Psoas muscle (tissue), 8 donors: ENCODE data around the gene PRKCA. TPM values are rescaled to one million over a fixed set of nuclear protein-coding genes. Genes with fewer than 3 reads are reported as not detected.

Source experiments
- ATAC-seq, 4 donors: fragments of 200-7000 bp; cut with Tn5 transposase; one replicate each; pipeline ENCODE4 v1.9.1; 2020; ENCODE audit warnings: moderate library complexity in 3 of 4, mild to moderate bottlenecking in 2 of 4
- DNase-seq, 2 donors: peaks; one replicate each; pipeline ENCODE4 v3.0.0-alpha.2; 2020
- H3K27ac ChIP-seq: fragments of 200-600 bp; one replicate; pipeline ENCODE4 v1.8.0; 2022
- H3K27me3 ChIP-seq, 3 donors: fragments of 200-600 bp in 1 of 3; one replicate each; pipeline versions ENCODE4 v1.6.1 to v1.8.0; 2013 to 2022; ENCODE audit warnings: low read length in 2 of 3, mild to moderate bottlenecking in 2 of 3, moderate library complexity in 1 of 3; ENCODE audit not compliant: insufficient read depth in 3 of 3
- H3K36me3 ChIP-seq, 2 donors: fragments of 200-600 bp in 1 of 2; one replicate each; pipeline versions ENCODE4 v1.6.1 to v1.8.0; 2013 to 2022; ENCODE audit warnings: low read depth in 1 of 2, mild to moderate bottlenecking in 1 of 2, moderate library complexity in 1 of 2; ENCODE audit not compliant: insufficient read depth in 1 of 2
- H3K4me1 ChIP-seq: fragments of 200-600 bp; one replicate; pipeline ENCODE4 v1.8.0; 2022
- H3K4me3 ChIP-seq: fragments of 200-600 bp; one replicate; pipeline ENCODE4 v1.8.0; 2022; ENCODE audit warnings: mild to moderate bottlenecking
- H3K9me3 ChIP-seq: fragments of 200-600 bp; one replicate; pipeline ENCODE4 v1.8.0; 2022
- CTCF ChIP-seq: fragments of 200-600 bp; IDR thresholded peaks from one replicate; pipeline ENCODE4 v1.8.0; 2022; ENCODE audit warnings: antibody characterized with exemption
- WGBS, 3 donors: extraction: QIAGEN DNeasy Blood & Tissue Kit; methylation state at CpG; one replicate each; pipeline versions ENCODE4 v1.1.6 to v1.1.7; 2013; 5-methylcytosine and 5-hydroxymethylcytosine counted together
- intact Hi-C, 2 donors: fragments of 100-400 bp; cut with DNase I; formaldehyde crosslinking; loops; one replicate each; pipeline versions ENCODE4 v1.11.0 to v1.14.2; 2022
- polyA plus RNA-seq, 3 donors: library from polyadenylated mRNA; stranded (reverse); fragments of 200-250 nt; gene quantifications; one replicate each; pipeline ENCODE4 v1.2.3, GENCODE V29; 2013
- total RNA-seq, 4 donors: library from RNA; stranded (reverse); fragmentation: NEBNext Ultra II Directional in 2 of 4; extraction: Animal tissue kit (Norgen Biotek cat#: 25700) in 2 of 4; gene quantifications; one replicate each; pipeline versions ENCODE4 v1.2.1 to v1.2.4, GENCODE V29; 2021 to 2023
- donor health status: healthy with polysubstance abuse.
- donor health status: DM: no; HTN: no; CAD: no; lungs with moderate emphysema.
- donor health status: Bipolar disorder and iron deficiency.
- donor health status: healthy.
- donor health status: DM: yes; HTN: yes; CAD: no.
- donor health status: DM: no; HTN: no; CAD: no.
- donor health status: DM: no; HTN: no; CAD: no.
- donor health status: DM: yes; HTN: yes; CAD: no.

PRKCA gene
- total and polyA plus RNA-seq, 7 donors = 0.35 to 15.5 (median 8.2) TPM

GRCh38 chr17:66337268-66337667, 34.9 kb downstream of the PRKCA start:
- Histone ChIP-seq H3K27me3 (no peaks in the 10 kb centered on the region), H3K36me3 (no peaks in the 10 kb centered on the region), H3K9me3 (no peaks in the 10 kb centered on the region), H3K27ac (no peak overlapping the region), H3K4me3 (no peak overlapping the region), H3K4me1 (peaks cover 30% of the 10 kb centered on the region)
- intact Hi-C loops = no loop called here
- TF ChIP-seq CTCF = no peak
- no peak for DNase-seq
- 63 to 83% (median 63%) methylated on average over 6 of the region's 6 CpGs for WGBS, 3 donors
- no peak for ATAC-seq

GRCh38 chr17:66337866-66338485, 35.6 kb downstream of the PRKCA start:
- Histone ChIP-seq H3K4me3 (no peak overlapping the region), H3K9me3 (no peaks in the 10 kb centered on the region), H3K27ac (no peak overlapping the region), H3K36me3 (no peaks in the 10 kb centered on the region), H3K4me1 (peaks cover 30% of the 10 kb centered on the region), H3K27me3 (no peaks in the 10 kb centered on the region)
- 33 to 51% (median 37%) methylated on average over 6 of the region's 6 CpGs for WGBS, 3 donors
- intact Hi-C loops = no loop called here
- no peak for DNase-seq
- ATAC-seq = no peak
- TF ChIP-seq CTCF = no peak

GRCh38 chr17:66338937-66339336, 36.5 kb downstream of the PRKCA start:
- DNase-seq (no peak), ATAC-seq (no peak)
- H3K9me3 ChIP-seq = no peaks in the 10 kb centered on the region
- no peak overlapping the region for H3K27ac ChIP-seq
- H3K4me1 ChIP-seq = peaks cover 30% of the 10 kb centered on the region
- no peaks in the 10 kb centered on the region for H3K27me3 ChIP-seq
- no peaks in the 10 kb centered on the region for H3K36me3 ChIP-seq
- intact Hi-C loops = no loop called here
- H3K4me3 ChIP-seq = peak overlapping the region; percentile 5
- no peak for TF ChIP-seq CTCF
- WGBS, 3 donors = 66 to 93% (median 67%) methylated on average over 4 of the region's 4 CpGs

- no peaks in the 10 kb centered on the region for H3K36me3 ChIP-seq
- no peaks in the 10 kb centered on the region for H3K9me3 ChIP-seq
- DNase-seq (no peak), ATAC-seq (no peak)
- 16 to 33% (median 18%) methylated on average over 1 of the region's 1 CpG for WGBS, 3 donors
- H3K27ac ChIP-seq = no peak overlapping the region
- peak overlapping the region; percentile 5 for H3K4me3 ChIP-seq
- H3K4me1 ChIP-seq = peaks cover 30% of the 10 kb centered on the region
- intact Hi-C loops = no loop called here
- no peak for TF ChIP-seq CTCF
- no peaks in the 10 kb centered on the region for H3K27me3 ChIP-seq
Measured at GRCh38 chr17:66339561-66339960, 37.1 kb downstream of the PRKCA start.

GRCh38 chr17:66340720-66341119, 38.3 kb downstream of the PRKCA start:
- Histone ChIP-seq H3K27me3 (no peaks in the 10 kb centered on the region), H3K4me1 (peaks cover 29% of the 10 kb centered on the region), H3K36me3 (no peaks in the 10 kb centered on the region), H3K27ac (no peak overlapping the region), H3K4me3 (no peak overlapping the region), H3K9me3 (no peaks in the 10 kb centered on the region)
- no peak for ATAC-seq
- TF ChIP-seq CTCF = no peak
- 28 to 40% (median 35%) methylated on average over 2 of the region's 2 CpGs for WGBS, 3 donors
- DNase-seq = no peak
- intact Hi-C loops = loop anchor here in 1 of 2 donors (10.0 kb wide), 1 partner anchor 334 kb away; no protein-coding TSS in a partner anchor
